ENCODE results near the gene CLDN16.

Gene CLDN16

GRCh38 chr3:190443257-190443656 lies 55.3 kb downstream of the CLDN16 start:
- DNase-seq: no peak

DNA sequence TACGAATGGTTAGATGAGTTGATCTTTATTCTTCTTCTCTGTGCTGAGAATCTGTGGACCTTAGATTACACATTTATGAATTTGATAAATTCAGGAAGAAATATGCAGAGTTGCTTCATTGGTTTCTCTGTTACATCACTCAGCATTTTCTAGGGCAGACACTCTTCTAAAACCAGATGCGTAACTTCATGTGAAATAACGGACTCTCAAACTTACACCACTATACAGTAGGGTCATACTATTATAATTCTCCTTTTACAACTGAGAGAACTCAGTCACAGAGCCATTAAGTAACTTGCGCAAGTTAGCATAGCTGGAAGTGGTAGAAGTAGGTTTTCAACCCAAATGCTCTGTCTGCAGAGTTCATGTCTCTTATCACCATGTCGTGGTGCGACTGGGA lies 56.0 kb downstream of the CLDN16 start:
- no peak for DNase-seq

DNA sequence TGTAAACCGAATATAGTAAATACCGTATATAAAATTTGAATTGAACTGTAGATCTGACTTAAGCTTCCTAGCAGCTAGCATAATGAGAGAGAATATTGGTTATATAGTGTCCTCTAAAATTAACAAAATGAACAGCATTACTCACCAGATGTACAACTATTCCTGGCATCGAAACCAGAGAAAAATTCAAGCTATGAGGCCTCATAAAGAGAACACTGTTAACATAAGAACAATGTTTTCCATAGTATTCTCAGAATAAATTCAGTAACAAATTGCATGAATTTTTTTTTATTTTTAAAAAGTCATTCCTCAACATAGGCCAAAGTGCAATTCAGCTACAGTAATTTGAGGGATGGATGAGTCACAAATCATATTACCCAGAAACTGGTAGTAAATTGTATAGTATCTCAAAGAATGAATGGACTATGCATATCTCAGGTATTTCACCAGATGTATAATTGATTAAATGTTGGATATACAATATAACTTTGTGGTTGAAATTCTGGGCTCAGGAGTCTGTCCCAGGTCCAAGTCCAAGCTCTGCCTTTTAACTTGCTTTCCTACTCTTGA lies 56.7 kb downstream of the CLDN16 start:
- DNase-seq: no peak

GRCh38 chr3:190446573-190447279 lies 58.8 kb downstream of the CLDN16 start:
- DNase-seq: no peak

DNA sequence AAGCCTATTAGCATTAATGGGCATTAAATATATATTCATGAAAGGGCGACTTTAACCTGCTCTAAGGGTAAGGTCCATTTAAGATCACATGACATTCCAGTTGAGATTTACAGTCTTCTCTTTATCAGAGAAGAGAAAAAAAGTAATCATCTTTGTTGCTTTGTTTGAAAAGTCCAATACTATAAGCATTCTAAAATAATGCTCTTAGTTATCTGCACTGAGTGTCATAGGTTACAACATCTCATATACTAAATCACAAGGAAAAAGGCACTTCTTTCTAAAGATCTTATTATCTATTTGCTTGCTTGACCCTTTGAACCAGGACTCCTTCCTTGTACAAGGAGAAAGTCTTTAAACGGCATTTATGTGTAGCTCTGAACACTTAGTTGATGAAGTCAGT lies 60.3 kb downstream of the CLDN16 start:
- DNase-seq: no peak

GRCh38 chr3:190449801-190450200 lies 61.8 kb downstream of the CLDN16 start, which contains the start of gene TMEM207:
TSS of gene TMEM207 (minus strand) at chr3:190449901. CDS start at chr3:190449809, 92 bp downstream.
- no peak for DNase-seq

DNA sequence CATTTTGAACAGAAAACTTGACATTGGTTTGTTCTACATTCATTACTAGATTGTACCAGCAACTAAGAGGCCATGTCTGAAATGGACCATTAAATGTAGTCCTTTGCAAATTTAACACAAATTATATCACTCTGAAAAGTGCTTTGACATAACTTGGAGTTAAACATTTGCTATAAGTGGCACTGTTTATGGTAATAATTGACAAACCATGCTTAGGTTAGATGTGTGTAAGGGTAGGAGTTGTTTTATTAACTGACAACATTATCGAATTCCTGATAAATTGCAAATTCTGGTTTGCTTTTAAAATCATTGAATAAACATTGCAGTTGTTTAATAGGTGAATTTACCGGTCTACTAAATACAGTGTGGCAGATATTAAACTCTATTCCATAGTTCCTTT lies 67.9 kb downstream of the CLDN16 start:
- no peak for DNase-seq

GRCh38 chr3:190456770-190457169 lies 68.8 kb downstream of the CLDN16 start:
- no peak for DNase-seq

- no peak for DNase-seq
Observed at GRCh38 chr3:190458040-190458439, 70.1 kb downstream of the CLDN16 start.

All from C1 segment of cervical spinal cord (tissue), 14 donors.